NT2/D1 (cell line): ENCODE measurements around the gene ABCA4.

Source experiments
- DNase-seq: peaks from one replicate; pipeline ENCODE4 v3.0.0-alpha.2; 2011; ENCODE audit warnings: low read depth, low spot score
- H3K27me3 ChIP-seq: 2 replicates; pipeline ENCODE4 v1.6.0; 2011; ENCODE audit warnings: mild to moderate bottlenecking; ENCODE audit not compliant: insufficient read length, insufficient read depth
- H3K36me3 ChIP-seq: 2 replicates; pipeline ENCODE4 v1.6.1; 2011; ENCODE audit warnings: mild to moderate bottlenecking, low read length, mixed read lengths; ENCODE audit not compliant: insufficient read depth, insufficient read length
- H3K4me1 ChIP-seq: 2 replicates; pipeline ENCODE4 v1.5.1; 2011; ENCODE audit not compliant: insufficient read depth, insufficient read length
- H3K4me3 ChIP-seq: 2 replicates; pipeline ENCODE4 v1.5.1; 2011; ENCODE audit warnings: low read depth; ENCODE audit not compliant: insufficient read length
- H3K9ac ChIP-seq: 2 replicates; pipeline ENCODE4 v1.6.0; 2011; ENCODE audit warnings: low read depth; ENCODE audit not compliant: insufficient read length
- H3K9me3 ChIP-seq: 2 replicates; pipeline ENCODE4 v1.5.1; 2011; ENCODE audit warnings: mild to moderate bottlenecking, low read length; ENCODE audit not compliant: insufficient read depth
- SUZ12 ChIP-seq: IDR thresholded peaks from 2 replicates; pipeline ENCODE4 v1.6.1; 2011; ENCODE audit not compliant: insufficient read length, insufficient read depth; ENCODE audit errors: extremely low read depth
- YY1 ChIP-seq: IDR thresholded peaks from 2 replicates; pipeline ENCODE4 v1.6.1; 2011; ENCODE audit not compliant: insufficient read length, insufficient read depth
- ZNF274 ChIP-seq: IDR thresholded peaks from 2 replicates; pipeline ENCODE4 v1.6.1; 2011; ENCODE audit warnings: mild to moderate bottlenecking, low read depth, low read length

Gene ABCA4

GRCh38 chr1:94071976-94072375 lies 49.0 kb downstream of the ABCA4 start:
- H3K4me1 ChIP-seq: no peaks in the 10 kb centered on the region
- TF ChIP-seq ZNF274 (no peak), SUZ12 (no peak), YY1 (no peak)
- no peaks in the 10 kb centered on the region for H3K9me3 ChIP-seq
- H3K4me3 ChIP-seq: no peak overlapping the region
- H3K27me3 ChIP-seq: no peaks in the 10 kb centered on the region
- no peak overlapping the region for H3K9ac ChIP-seq
- no peak for DNase-seq
- no peaks in the 10 kb centered on the region for H3K36me3 ChIP-seq

- TF ChIP-seq SUZ12 (no peak), ZNF274 (no peak), YY1 (no peak)
- H3K4me1 ChIP-seq: no peaks in the 10 kb centered on the region
- H3K4me3 ChIP-seq: no peak overlapping the region
- no peaks in the 10 kb centered on the region for H3K9me3 ChIP-seq
- no peaks in the 10 kb centered on the region for H3K36me3 ChIP-seq
- no peak overlapping the region for H3K9ac ChIP-seq
- no peaks in the 10 kb centered on the region for H3K27me3 ChIP-seq
- DNase-seq: no peak
Observed at GRCh38 chr1:94071391-94071790, 49.6 kb downstream of the ABCA4 start.

DNA sequence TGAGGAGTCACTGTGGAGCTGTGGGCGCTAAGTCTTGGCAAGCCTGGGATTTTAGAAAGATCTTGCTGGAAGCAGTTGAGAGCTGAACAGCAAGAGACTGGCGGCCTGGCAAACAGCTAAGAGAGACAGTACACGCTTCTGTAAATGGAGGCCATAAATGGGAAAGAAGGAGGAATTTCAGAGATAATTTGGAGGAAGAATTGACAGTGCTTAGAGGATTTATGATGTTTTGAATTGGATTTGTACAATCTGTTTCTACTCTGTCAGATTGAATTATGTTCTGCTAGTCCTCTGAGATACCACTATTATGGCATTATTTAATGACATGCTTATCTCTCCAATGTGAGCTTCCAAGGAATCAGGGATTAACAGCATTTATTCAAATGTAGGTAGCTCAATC lies 50.1 kb downstream of the ABCA4 start:
- H3K4me1 ChIP-seq: no peaks in the 10 kb centered on the region
- DNase-seq: no peak

DNA sequence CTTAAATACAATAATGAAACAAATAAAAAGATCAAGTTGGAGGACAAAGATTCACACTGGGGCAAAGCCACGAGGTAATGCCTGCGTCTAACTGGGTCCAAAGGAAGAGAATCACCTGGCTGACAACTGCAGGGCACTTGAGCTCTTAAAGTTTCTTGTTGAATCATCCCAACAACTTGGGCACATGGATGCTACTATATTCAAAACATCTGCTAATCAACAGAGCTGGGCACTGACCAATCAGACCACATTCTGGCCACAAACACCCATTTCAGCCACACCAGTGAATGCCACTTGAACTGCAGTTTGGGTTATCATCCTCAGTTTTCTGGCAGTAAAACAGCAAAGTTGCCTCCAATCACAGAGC lies 51.0 kb downstream of the ABCA4 start:
- TF ChIP-seq ZNF274 (no peak), SUZ12 (no peak)
- H3K4me1 ChIP-seq: no peaks in the 10 kb centered on the region
- H3K4me3 ChIP-seq: no peak overlapping the region
- DNase-seq: no peak
- no peak overlapping the region for H3K9ac ChIP-seq
- H3K9me3 ChIP-seq: no peaks in the 10 kb centered on the region
- no peaks in the 10 kb centered on the region for H3K27me3 ChIP-seq
- no peaks in the 10 kb centered on the region for H3K36me3 ChIP-seq

More for the DNA sequence above, 50.1 kb downstream of the ABCA4 start:
- H3K27me3 ChIP-seq: no peaks in the 10 kb centered on the region
- no peaks in the 10 kb centered on the region for H3K9me3 ChIP-seq
- H3K9ac ChIP-seq: no peak overlapping the region
- no peak for TF ChIP-seq SUZ12
- TF ChIP-seq ZNF274: no peak
- no peak for TF ChIP-seq YY1
- H3K4me3 ChIP-seq: no peak overlapping the region
- H3K36me3 ChIP-seq: no peaks in the 10 kb centered on the region

DNA sequence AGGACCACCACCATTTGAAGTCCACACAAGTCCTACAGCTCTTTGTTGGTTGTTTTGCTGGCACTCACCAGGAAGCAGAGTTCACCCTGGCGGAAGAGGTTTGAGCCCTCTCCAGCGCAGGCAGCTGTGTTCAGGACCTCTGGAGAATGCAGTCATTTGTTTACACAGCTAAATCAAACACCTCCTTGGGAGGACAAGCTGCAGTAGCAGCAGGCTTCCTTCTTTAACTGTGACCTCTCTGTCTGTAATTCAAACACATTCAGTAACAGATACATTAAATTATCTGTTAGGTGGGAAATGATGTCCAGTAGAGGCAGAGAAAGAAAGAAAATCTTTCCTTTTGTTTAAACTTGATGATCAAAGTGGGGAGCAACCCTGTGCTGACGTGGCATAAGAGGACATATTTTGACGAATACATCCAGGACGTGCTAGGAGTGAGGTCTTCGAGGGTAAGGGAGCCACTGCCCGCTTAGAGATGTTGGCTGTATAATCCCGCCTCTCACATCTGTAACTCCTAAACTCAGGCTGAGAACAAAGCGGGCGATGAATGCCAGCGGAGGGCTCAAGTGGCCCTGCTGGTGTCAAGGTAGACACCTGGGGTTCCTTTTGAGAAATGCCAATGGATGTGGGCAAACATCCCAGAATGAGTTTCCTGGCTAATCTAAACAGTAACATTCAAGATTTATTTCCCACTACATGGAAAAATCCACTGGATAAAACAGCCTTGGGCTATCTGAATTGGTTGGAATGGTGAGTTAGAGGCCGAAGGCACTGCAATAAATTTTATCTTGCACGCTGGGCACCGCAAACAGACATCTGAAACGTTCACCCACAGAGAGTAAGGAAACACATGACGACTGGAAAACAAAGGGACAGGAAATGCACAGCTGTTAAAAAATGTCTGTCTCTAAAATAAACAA lies 51.7 kb downstream of the ABCA4 start:
- H3K4me3 ChIP-seq: no peak overlapping the region
- H3K36me3 ChIP-seq: no peaks in the 10 kb centered on the region
- no peak for DNase-seq
- no peak overlapping the region for H3K9ac ChIP-seq
- H3K9me3 ChIP-seq: no peaks in the 10 kb centered on the region
- no peak for TF ChIP-seq YY1
- TF ChIP-seq ZNF274: no peak
- no peak for TF ChIP-seq SUZ12
- H3K4me1 ChIP-seq: no peaks in the 10 kb centered on the region
- no peaks in the 10 kb centered on the region for H3K27me3 ChIP-seq

DNA sequence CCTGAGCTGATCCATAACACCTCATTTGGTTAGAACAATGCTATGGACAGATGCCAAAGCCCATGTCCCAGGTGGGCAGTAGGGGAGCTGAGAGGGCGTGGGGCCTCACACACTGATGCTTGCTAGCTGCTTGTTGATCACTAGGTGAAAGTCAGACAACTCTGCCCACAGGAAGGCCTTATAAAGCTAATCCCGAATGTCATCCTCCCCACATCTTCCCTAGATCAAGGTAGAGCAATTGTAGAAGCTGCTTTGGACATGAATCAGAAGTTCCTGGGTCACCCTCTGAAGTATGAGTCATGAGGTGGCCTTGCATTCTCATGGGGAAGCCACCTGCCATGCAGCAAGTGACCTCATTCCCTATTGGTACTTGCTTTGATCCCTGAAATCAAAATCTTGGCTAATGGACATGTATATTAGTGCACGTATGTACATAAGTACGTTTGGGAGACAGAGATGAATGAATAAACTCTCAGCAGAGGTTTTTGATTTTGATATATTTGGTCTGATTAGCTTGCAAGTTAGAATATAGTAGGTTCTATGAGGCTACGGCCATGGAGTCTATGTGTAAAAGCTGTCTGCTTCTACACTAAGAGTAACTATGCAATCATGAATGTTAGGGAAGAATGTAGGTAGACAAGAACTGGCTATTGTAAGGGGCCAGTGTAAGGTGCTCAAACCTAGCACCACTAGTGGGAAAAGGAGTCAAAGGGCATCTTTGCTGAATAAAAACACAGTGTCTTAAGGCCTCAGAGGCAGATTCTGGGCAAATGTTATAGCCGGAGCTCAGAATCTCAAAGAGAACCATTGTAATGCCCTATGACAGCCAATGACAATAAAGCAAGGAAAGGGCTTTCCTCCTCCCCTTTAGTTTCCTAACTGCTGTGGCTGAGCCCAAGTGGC lies 52.6 kb downstream of the ABCA4 start:
- H3K4me3 ChIP-seq: no peak overlapping the region
- TF ChIP-seq YY1 (no peak), SUZ12 (no peak), ZNF274 (no peak)
- no peak for DNase-seq
- no peaks in the 10 kb centered on the region for H3K9me3 ChIP-seq
- H3K27me3 ChIP-seq: no peaks in the 10 kb centered on the region
- no peaks in the 10 kb centered on the region for H3K36me3 ChIP-seq
- no peaks in the 10 kb centered on the region for H3K4me1 ChIP-seq
- H3K9ac ChIP-seq: no peak overlapping the region

- Histone ChIP-seq H3K9me3 (no peaks in the 10 kb centered on the region), H3K4me3 (no peak overlapping the region), H3K36me3 (no peaks in the 10 kb centered on the region), H3K4me1 (no peaks in the 10 kb centered on the region), H3K27me3 (no peaks in the 10 kb centered on the region), H3K9ac (no peak overlapping the region)
- TF ChIP-seq ZNF274: no peak
- no peak for DNase-seq
Observed at GRCh38 chr1:94067196-94067595, 53.8 kb downstream of the ABCA4 start.
